ENCODE results near the gene MRPL34. TPM values are rescaled to one million over a fixed set of nuclear protein-coding genes. Genes with fewer than 3 reads are reported as not detected.

The MRPL34 gene
- total RNA-seq, 1 donor from 2014 or later, result 118 TPM

- peaks cover 5% of the 10 kb centered on the region for H3K4me1 Mint-ChIP-seq (ENCODE audit: low read depth)
Observed at GRCh38 chr19:17352608-17353280, 47.1 kb downstream of the MRPL34 start.

GRCh38 chr19:17353386-17353785 lies 47.7 kb downstream of the MRPL34 start:
- no peak for DNase-seq (ENCODE audit: low spot score)
- H3K36me3 Mint-ChIP-seq (ENCODE audit: low read depth), result no peaks in the 10 kb centered on the region
- intact Hi-C loops (cut with micrococcal nuclease), result no loop called here
- no peak overlapping the region for H3K27ac Mint-ChIP-seq
- H3K4me1 Mint-ChIP-seq (ENCODE audit: low read depth), result peaks cover 5% of the 10 kb centered on the region
- no peaks in the 10 kb centered on the region for H3K9me3 Mint-ChIP-seq
- no peak overlapping the region for H3K4me3 Mint-ChIP-seq
- peaks cover 16% of the 10 kb centered on the region for H3K27me3 Mint-ChIP-seq (ENCODE audit: insufficient read depth)

More at GRCh38 chr19:17352608-17353280, 47.1 kb downstream of the MRPL34 start:
- no peaks in the 10 kb centered on the region for H3K36me3 Mint-ChIP-seq (ENCODE audit: low read depth)
- intact Hi-C loops (cut with micrococcal nuclease), result no loop called here
- DNase-seq (ENCODE audit: low spot score), result no peak
- H3K9me3 Mint-ChIP-seq, result no peaks in the 10 kb centered on the region
- H3K4me3 Mint-ChIP-seq, result no peak overlapping the region
- H3K27ac Mint-ChIP-seq, result no peak overlapping the region
- peaks cover 15% of the 10 kb centered on the region for H3K27me3 Mint-ChIP-seq (ENCODE audit: insufficient read depth)

Other genes with a start within 250 kb of the MRPL34 start
- 32.8 and 34.9 TPM in 2 replicates for gene HAUS8, start 230.4 kb upstream of the MRPL34 start, total RNA-seq
- gene MYO9B, start 230.1 kb upstream of the MRPL34 start, total RNA-seq, result 134 and 137 TPM in 2 replicates
- gene USE1, start 90.5 kb upstream of the MRPL34 start, total RNA-seq, result 34.6 and 36.0 TPM in 2 replicates
- 17.0 and 19.6 TPM in 2 replicates for gene OCEL1, start 79.6 kb upstream of the MRPL34 start, total RNA-seq
- 14.3 and 14.4 TPM in 2 replicates for gene NR2F6, start 60.0 kb upstream of the MRPL34 start, total RNA-seq
- 0.10 and 0.26 TPM in 2 replicates for gene USHBP1, start 41.1 kb upstream of the MRPL34 start, total RNA-seq
- gene BABAM1, start 38.4 kb upstream of the MRPL34 start, total RNA-seq, result 114 and 120 TPM in 2 replicates
- gene ANKLE1, start 24.0 kb upstream of the MRPL34 start, total RNA-seq, result 13.4 and 13.8 TPM in 2 replicates
- gene ABHD8, start 2.4 kb upstream of the MRPL34 start, total RNA-seq, result 8.8 and 9.0 TPM in 2 replicates
- gene DDA1, start 3.7 kb downstream of the MRPL34 start, total RNA-seq, result 45.3 and 50.2 TPM in 2 replicates
- 6.6 and 7.4 TPM in 2 replicates for gene ANO8, start 29.0 kb downstream of the MRPL34 start, total RNA-seq
- 64.2 and 72.0 TPM in 2 replicates for gene GTPBP3, start 31.7 kb downstream of the MRPL34 start, total RNA-seq
- gene PLVAP, start 71.5 kb downstream of the MRPL34 start, total RNA-seq, result 0.08 TPM in 1 of 2 replicates, not detected in the other
- 1.9 and 2.6 TPM in 2 replicates for gene CCDC194, start 88.3 kb downstream of the MRPL34 start, total RNA-seq
- 146 and 148 TPM in 2 replicates for gene BST2, start 99.8 kb downstream of the MRPL34 start, total RNA-seq
- 40.8 and 42.7 TPM in 2 replicates for gene MVB12A, start 114.2 kb downstream of the MRPL34 start, total RNA-seq
- not detected in 2 replicates for gene TMEM221, start 142.8 kb downstream of the MRPL34 start, total RNA-seq
- not detected in 2 replicates for gene NXNL1, start 155.1 kb downstream of the MRPL34 start, total RNA-seq
- gene SLC27A1, start 164.7 kb downstream of the MRPL34 start, total RNA-seq, result 1.7 and 2.0 TPM in 2 replicates
- 58.9 and 61.3 TPM in 2 replicates for gene PGLS, start 205.8 kb downstream of the MRPL34 start, total RNA-seq
- 115 and 117 TPM in 2 replicates for gene COLGALT1, start 249.8 kb downstream of the MRPL34 start, total RNA-seq

Measured in activated T-helper 1 cell treated with anti-CD3 and anti-CD28 coated beads, Interleukin-12 subunit alpha, Interleukin-12 subunit beta, Interleukin-2, Interleukin-4 antibody, amounts not matched to agents 30 ng/mL and 10 ng/mL and 1 ng/mL, durations not matched to agents 14 hours and 24 hours and 36 hours (primary cell).